Upper lobe of left lung (tissue), 6 donors: ENCODE data around the gene MDK. TPM values are rescaled to one million over a fixed set of nuclear protein-coding genes. Genes with fewer than 3 reads are reported as not detected.

Experiments
- ATAC-seq, 2 donors: fragments of 200-7000 bp; cut with Tn5 transposase; one replicate each; pipeline ENCODE4 v1.9.1; 2022; ENCODE audit warnings: mild to moderate bottlenecking in 2 of 2, moderate library complexity in 2 of 2; ENCODE audit not compliant: low FRiP score in 2 of 2
- DNase-seq, 2 donors: peaks; one replicate each; pipeline ENCODE4 v3.0.0-alpha.2; 2019 to 2020
- H3K27ac ChIP-seq, 4 donors: fragments of 200-600 bp; sonication (generic); one replicate each; pipeline ENCODE4 v1.5.1; 2016 to 2019
- H3K27me3 ChIP-seq, 4 donors: fragments of 200-600 bp; sonication (generic); one replicate each; pipeline ENCODE4 v1.5.1; 2017 to 2019
- H3K36me3 ChIP-seq, 4 donors: fragments of 200-600 bp; sonication (generic); one replicate each; pipeline ENCODE4 v1.5.1; 2016 to 2019
- H3K4me1 ChIP-seq, 4 donors: fragments of 200-600 bp; sonication (generic); one replicate each; pipeline ENCODE4 v1.5.1; 2018 to 2019
- H3K4me3 ChIP-seq, 4 donors: fragments of 200-600 bp; sonication (generic); one replicate each; pipeline ENCODE4 v1.5.1; 2017 to 2019; ENCODE audit warnings: mild to moderate bottlenecking in 2 of 4, moderate library complexity in 1 of 4
- H3K9me3 ChIP-seq, 4 donors: fragments of 200-600 bp; sonication (generic); one replicate each; pipeline ENCODE4 v1.5.1; 2018 to 2019
- EP300 ChIP-seq, 4 donors: sonication (generic); formaldehyde crosslinking; IDR thresholded peaks; one replicate each; pipeline ENCODE4 v1.5.1; 2017; ENCODE audit warnings: antibody characterized with exemption in 4 of 4, control low read depth in 2 of 4
- POLR2A ChIP-seq, 4 donors: fragments of 450-650 bp; IDR thresholded peaks; one replicate each; pipeline ENCODE4 v1.5.1; 2016 to 2017; ENCODE audit warnings: antibody characterized with exemption in 4 of 4, mild to moderate bottlenecking in 2 of 4
- POLR2AphosphoS5 ChIP-seq, 2 donors: sonication (generic); formaldehyde crosslinking; IDR thresholded peaks; one replicate each; pipeline ENCODE4 v1.5.1; 2017; ENCODE audit warnings: antibody characterized with exemption in 2 of 2
- WGBS, 2 donors: methylation state at CpG; one replicate each; pipeline ENCODE4 v1.1.5; 2017 to 2018; 5-methylcytosine and 5-hydroxymethylcytosine counted together
- total RNA-seq, 6 donors: library from RNA; depleted of rRNA in 4 of 6; stranded (reverse); fragments of >200 nt in 4 of 6; gene quantifications; one replicate each; pipeline versions ENCODE4 v1.1.0 to v1.2.1, GENCODE V29; 2016 to 2021
- TF ChIP-seq, protein P1 (sequence below), 6 experiments: fragments of 450-650 bp in 4 of 6; fragments of 200-600 bp in 2 of 6; sonication (generic) in 2 of 6; IDR thresholded peaks; one replicate each; pipeline ENCODE4 v1.5.1; 2016 to 2019; ENCODE audit warnings: antibody characterized with exemption in 6 of 6
- donor health status: DM: no; HTN: no; CAD: no; lungs with moderate emphysema.
- donor health status: DM: no; HTN: yes; CAD: no; lungs with severe emphysema.

Gene MDK
- total RNA-seq, 6 donors from 2014 or later, result 14.3 to 44.8 (median 34.1) TPM; not detected in 1

DNA sequence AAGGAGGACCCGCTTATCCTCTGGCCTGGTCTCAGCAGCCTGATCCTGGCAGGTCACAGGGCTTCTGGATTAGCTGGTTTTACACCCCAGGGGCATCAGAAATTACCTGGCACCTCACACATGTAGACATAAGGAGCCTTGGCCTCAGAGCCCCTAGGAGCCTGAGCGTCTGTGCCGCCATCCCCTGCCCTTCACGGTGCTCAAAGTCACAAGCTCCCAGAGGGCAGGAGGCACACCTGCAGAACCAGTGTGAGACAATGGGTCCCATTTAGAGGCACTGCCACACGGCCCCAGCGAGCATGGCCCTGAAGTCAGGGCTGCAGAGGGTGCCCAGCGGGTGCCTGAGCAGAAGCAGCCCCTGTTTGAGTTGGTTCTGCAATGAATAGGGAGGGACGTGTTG is 30.3 kb upstream of the MDK start:
- Histone ChIP-seq H3K27me3 (no peaks in the 10 kb centered on the region), H3K4me3 (no peak overlapping the region), H3K9me3 (no peaks in the 10 kb centered on the region), H3K27ac (peak overlapping the region in 2 of 4 donors; percentile 11 to 48), H3K4me1 (peaks cover 51 to 74% (median 61%) of the 10 kb centered on the region in 4 donors), H3K36me3 (peaks cover 0 to 14% (median 3%) of the 10 kb centered on the region in 4 donors)
- TF ChIP-seq, protein P1, sequence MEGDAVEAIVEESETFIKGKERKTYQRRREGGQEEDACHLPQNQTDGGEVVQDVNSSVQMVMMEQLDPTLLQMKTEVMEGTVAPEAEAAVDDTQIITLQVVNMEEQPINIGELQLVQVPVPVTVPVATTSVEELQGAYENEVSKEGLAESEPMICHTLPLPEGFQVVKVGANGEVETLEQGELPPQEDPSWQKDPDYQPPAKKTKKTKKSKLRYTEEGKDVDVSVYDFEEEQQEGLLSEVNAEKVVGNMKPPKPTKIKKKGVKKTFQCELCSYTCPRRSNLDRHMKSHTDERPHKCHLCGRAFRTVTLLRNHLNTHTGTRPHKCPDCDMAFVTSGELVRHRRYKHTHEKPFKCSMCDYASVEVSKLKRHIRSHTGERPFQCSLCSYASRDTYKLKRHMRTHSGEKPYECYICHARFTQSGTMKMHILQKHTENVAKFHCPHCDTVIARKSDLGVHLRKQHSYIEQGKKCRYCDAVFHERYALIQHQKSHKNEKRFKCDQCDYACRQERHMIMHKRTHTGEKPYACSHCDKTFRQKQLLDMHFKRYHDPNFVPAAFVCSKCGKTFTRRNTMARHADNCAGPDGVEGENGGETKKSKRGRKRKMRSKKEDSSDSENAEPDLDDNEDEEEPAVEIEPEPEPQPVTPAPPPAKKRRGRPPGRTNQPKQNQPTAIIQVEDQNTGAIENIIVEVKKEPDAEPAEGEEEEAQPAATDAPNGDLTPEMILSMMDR (IDR thresholded peaks at IDR 0.05), result no peak
- TF ChIP-seq POLR2A (IDR thresholded peaks at IDR 0.05), result no peak
- DNase-seq, result no peak
- 80 to 100% methylated on average over 1 to 8 of the region's 8 CpGs for WGBS, 2 donors
- ATAC-seq, result no peak

DNA sequence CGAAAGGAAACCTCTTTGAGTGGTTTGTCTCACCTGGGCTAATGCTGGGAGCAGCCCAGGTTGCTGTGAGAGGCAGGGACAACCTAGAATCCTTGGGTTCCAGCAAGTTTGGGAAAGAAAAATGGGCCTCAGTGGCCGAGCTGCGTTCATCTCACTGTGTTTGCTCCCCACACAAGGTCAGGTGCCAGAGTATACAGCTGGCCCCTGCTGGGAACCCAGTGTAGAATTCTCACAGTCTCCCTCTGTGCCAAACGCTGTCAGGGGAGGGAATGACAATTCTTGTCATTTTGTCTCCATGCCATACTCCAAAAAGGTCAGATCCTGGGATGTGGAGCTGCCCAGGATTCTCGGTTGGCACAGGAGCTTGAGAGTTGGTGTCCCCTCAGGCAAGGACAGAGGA is 29.9 kb upstream of the MDK start:
- Histone ChIP-seq H3K27me3 (no peaks in the 10 kb centered on the region), H3K27ac (peak overlapping the region in 3 of 4 donors; percentile 35 to 60 (median 48)), H3K36me3 (peaks cover 0 to 18% (median 6%) of the 10 kb centered on the region in 4 donors), H3K4me1 (peaks cover 49 to 74% (median 59%) of the 10 kb centered on the region in 4 donors), H3K4me3 (no peak overlapping the region), H3K9me3 (no peaks in the 10 kb centered on the region)
- ATAC-seq (no peak), DNase-seq (no peak)
- 75 to 87% methylated on average over 3 to 5 of the region's 5 CpGs for WGBS, 2 donors
- no peak for TF ChIP-seq EP300 (IDR thresholded peaks at IDR 0.05)
- no peak for TF ChIP-seq POLR2AphosphoS5 (IDR thresholded peaks at IDR 0.05)
- no peak for TF ChIP-seq POLR2A (IDR thresholded peaks at IDR 0.05)
- TF ChIP-seq, protein P1 (IDR thresholded peaks at IDR 0.05), result no peak

DNA sequence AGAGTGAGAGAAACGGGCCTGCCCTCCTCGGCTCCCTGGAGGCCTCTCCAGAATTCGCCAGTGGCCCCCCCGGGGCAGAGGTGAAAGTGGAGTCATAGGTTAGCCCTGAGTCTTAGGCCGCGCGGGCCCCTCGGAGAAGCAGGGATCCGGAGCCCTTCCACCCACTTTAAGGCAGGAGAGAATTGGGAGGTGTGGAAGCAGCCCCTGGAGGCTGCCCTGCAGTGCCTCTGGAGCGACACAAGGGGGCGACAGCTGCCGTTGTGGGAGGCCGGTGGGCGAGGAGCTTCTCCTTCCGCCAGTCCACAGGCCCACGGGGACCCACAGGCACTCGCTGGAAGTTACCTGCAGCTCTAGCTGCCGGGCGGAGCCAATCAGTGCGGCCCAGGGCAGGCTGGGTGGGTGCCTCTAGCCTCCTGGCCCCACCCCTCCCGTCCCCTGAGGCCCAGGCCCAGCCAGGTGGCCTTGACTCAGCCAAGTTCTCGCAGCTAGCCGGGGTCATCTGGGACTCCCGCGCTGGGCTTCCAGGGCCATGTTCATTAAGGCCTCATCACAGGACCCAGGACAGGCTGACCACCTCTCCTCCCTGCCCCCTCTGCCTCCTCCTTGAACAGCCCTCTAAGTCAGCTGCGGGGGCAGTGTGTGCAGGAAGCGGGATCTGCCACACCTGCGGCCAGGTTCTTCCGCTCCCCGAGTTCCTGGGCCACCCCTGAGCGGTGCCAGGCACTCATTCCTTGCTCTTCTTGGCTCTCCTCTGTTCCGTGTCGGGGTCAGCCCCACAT is 29.2 kb upstream of the MDK start:
- no peak for TF ChIP-seq POLR2AphosphoS5 (IDR thresholded peaks at IDR 0.05)
- TF ChIP-seq, protein P1 (IDR thresholded peaks at IDR 0.05), result peak; percentile 69 to 88 (median 86)
- no peak for TF ChIP-seq POLR2A (IDR thresholded peaks at IDR 0.05)
- no peaks in the 10 kb centered on the region for H3K9me3 ChIP-seq
- 61 to 81% methylated on average over 8 to 25 of the region's 33 CpGs for WGBS, 2 donors
- H3K4me1 ChIP-seq, result peaks cover 49 to 76% (median 60%) of the 10 kb centered on the region in 4 donors
- peak overlapping the region in 1 of 4 donors; percentile 0 for H3K4me3 ChIP-seq
- no peaks in the 10 kb centered on the region for H3K27me3 ChIP-seq
- peaks cover 0 to 18% (median 6%) of the 10 kb centered on the region in 4 donors for H3K36me3 ChIP-seq
- DNase-seq (peak in 1 of 2 donors; percentile 78), ATAC-seq (no peak)
- peak overlapping the region in 3 of 4 donors; percentile 35 to 60 (median 48) for H3K27ac ChIP-seq

DNA sequence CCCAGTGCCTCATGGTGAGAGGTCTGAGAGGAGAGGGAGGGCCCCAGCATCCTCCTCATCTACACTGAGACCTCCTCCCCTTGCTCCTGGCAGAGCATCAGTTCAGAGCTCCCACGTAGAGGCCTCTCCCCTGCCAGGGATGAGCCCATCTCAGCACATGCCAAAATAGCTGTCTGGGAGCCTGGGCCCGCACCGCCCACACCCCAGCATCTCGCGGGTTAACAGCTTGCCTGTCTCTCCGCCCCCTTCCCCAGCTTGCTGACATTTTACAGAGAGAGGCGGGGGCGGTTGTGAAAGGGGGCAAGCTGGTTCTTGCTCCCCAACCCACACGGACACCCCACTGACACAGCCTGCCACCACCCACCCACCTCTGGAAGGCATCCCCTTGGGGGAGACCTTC is 27.8 kb upstream of the MDK start:
- Histone ChIP-seq H3K36me3 (peaks cover 0 to 18% (median 6%) of the 10 kb centered on the region in 4 donors), H3K4me1 (peaks cover 40 to 71% (median 54%) of the 10 kb centered on the region in 4 donors), H3K27me3 (no peaks in the 10 kb centered on the region), H3K4me3 (no peak overlapping the region), H3K9me3 (no peaks in the 10 kb centered on the region), H3K27ac (peak overlapping the region in 3 of 4 donors; percentile 13 to 53 (median 26))
- DNase-seq, result peak in 1 of 2 donors; percentile 57
- peak in 1 of 2 donors; percentile 32 for ATAC-seq
- 54 to 66% methylated on average over 5 to 9 of the region's 9 CpGs for WGBS, 2 donors
- no peak for TF ChIP-seq EP300 (IDR thresholded peaks at IDR 0.05)

DNA sequence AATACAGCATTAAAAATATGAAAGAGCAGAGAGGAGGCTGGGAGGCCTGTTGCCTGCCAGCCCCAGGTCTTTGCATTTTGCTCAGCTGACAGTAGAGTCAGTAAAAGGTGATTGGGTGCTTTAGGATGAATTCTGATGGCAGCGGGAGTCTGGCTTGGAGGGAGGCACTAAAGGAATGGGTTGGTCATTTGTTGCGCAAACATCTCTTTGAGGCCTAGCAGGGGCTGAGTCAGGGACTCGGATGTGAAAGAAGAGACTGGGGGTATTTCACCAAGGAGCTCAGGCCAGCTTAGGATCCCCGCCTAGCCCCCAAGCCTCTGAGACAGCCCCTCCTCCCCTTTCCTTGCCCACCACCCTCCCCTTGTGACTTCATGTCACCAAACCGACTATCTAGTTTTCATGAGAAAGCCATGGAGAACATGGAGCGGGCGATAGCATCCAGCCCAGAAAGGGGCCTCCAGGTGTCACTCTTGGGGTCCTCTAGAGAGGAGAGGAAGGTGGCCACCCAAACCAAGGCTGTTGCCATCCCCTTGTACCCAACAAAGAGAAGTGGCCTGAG is 24.5 kb upstream of the MDK start:
- peaks cover 34 to 66% (median 43%) of the 10 kb centered on the region in 4 donors for H3K4me1 ChIP-seq
- no peaks in the 10 kb centered on the region for H3K27me3 ChIP-seq
- peak overlapping the region in 3 of 4 donors; percentile 18 to 67 (median 35) for H3K27ac ChIP-seq
- H3K36me3 ChIP-seq, result peaks cover 0 to 18% (median 6%) of the 10 kb centered on the region in 4 donors
- DNase-seq (no peak), ATAC-seq (no peak)
- no peak overlapping the region for H3K4me3 ChIP-seq
- WGBS, 2 donors, result 70 to 72% methylated on average over 5 to 7 of the region's 7 CpGs
- no peaks in the 10 kb centered on the region for H3K9me3 ChIP-seq
- no peak for TF ChIP-seq EP300 (IDR thresholded peaks at IDR 0.05)
- no peak for TF ChIP-seq POLR2A (IDR thresholded peaks at IDR 0.05)
- TF ChIP-seq, protein P1 (IDR thresholded peaks at IDR 0.05), result no peak
- no peak for TF ChIP-seq POLR2AphosphoS5 (IDR thresholded peaks at IDR 0.05)
